Prostate gland (tissue), 2 donors: ENCODE results near the gene TECPR2.

ENCODE experiments used
- CTCF ChIP-seq, 4 experiments: fragments of 200-600 bp in 2 of 4; fragments of 450-650 bp in 2 of 4; sonication (generic) in 2 of 4; IDR thresholded peaks; 1 replicate in 3 of 4; 2 replicates in 1 of 4; pipeline ENCODE4 v1.5.1; 2016 to 2019; ENCODE audit warnings: antibody characterized with exemption in 4 of 4, mild to moderate bottlenecking in 2 of 4, moderate library complexity in 2 of 4
- POLR2A ChIP-seq: fragments of 450-650 bp; IDR thresholded peaks from one replicate; pipeline ENCODE4 v1.6.1; 2016; ENCODE audit warnings: antibody characterized with exemption, mild to moderate bottlenecking

DNA sequence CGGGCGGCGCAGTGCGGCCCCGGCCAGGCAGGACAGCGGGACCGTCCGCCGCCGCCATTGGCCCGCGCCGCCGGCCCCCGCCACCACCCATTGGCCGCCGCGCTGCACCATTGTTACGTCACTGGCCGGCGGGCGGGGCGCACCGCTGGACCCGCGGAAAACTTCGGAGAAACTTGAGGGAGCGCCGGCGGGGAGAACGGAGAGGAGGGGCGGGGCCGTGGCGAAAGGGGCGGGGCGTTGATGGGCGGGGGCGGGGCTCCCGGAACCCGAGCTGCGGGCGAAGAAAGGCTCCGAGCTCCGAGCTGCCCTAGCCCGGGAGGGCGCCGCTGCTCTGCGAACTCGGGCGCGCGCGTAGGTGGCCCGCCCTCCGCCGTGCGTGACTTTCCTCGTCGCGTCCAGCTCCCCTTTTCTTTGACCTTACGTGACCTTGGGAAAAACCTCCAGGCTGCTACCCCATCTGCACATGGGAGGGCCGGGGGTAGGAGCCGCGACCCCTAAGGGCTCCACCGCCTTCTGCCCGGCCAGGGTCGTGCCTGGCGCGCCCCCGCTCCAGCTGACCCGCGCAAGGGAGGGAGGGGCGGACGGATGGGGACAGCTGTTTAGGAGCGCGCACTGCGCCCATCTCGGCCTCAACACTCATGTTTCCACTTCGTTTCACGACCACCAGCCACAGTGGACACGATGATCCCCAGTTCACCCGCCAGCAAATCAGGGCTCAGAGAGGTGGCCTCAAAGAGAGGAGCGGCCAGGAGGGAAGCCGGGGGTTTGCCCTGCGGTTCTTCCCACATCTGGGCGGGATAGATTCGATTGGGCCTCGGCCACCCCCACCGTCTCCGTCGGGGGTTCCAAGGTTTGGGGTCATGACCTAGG lies 147.2 kb downstream of the TECPR2 start, which contains the start of gene ANKRD9:
- TF ChIP-seq POLR2A, result peak; percentile 81
- no peak for TF ChIP-seq CTCF (IDR thresholded peaks at IDR 0.05)
